Sigmoid colon (tissue), 4 donors: ENCODE measurements around the gene AADACL4.

Experiments
- CTCF ChIP-seq, 4 experiments: fragments of 450-650 bp in 3 of 4; fragments of 200-600 bp in 1 of 4; IDR thresholded peaks; one replicate each; pipeline ENCODE4 v1.5.1; 2016 to 2019; ENCODE audit warnings: antibody characterized with exemption in 4 of 4, mild to moderate bottlenecking in 3 of 4, moderate library complexity in 2 of 4
- EP300 ChIP-seq, 4 donors: sonication (generic); formaldehyde crosslinking; IDR thresholded peaks; one replicate each; pipeline ENCODE4 v1.6.1; 2017; ENCODE audit warnings: antibody characterized with exemption in 4 of 4
- POLR2A ChIP-seq, 2 donors: fragments of 450-650 bp; IDR thresholded peaks; one replicate each; pipeline ENCODE4 v1.6.1; 2016; ENCODE audit warnings: antibody characterized with exemption in 2 of 2, mild to moderate bottlenecking in 2 of 2, moderate library complexity in 2 of 2

DNA sequence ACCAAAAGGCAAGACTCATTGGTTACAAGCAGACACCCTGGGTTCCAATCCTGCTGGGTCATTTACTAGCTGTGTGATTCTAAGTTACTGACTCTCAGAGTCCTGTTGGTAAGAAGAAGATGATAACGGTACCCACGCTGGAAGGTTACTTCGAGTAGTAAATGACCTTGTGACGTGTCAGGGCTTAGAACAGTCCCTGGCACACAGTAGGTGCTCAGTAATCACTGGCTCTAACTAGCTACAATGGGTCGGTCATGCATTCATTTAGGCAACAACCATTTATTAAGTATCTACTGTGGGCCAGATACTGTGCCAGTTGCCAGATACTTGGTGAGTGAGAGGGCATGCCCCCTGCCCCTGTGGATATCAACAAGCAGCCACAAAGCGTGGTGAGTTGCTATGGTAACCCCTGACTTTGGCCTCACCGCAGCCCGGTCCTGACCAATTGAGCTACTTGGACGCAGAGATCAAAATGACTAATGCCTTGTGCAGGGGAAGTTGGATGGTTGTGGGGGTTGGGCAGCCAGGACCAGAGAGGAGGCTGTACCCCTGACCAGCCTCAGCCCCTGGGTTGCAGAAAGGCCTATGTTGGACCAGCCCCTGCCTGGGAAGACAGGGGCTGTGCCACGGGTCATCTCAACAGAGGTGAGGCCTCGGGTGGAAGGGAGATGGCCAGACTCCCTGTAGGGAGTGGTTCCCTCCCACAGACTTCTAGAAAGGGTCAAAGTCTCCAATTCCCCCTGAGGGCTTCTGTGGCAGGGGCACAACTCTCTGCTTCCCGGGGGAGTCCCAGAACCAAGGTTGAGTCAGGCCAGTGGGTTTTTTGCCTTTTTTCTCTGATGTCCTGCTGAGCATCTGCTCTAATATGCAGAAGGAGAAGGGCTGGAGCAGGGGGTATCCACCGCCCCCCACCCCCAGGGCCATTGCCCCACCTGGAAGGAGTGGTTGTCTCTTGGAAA, 41.9 kb upstream of the AADACL4 start:
- TF ChIP-seq CTCF (IDR thresholded peaks at IDR 0.05) (no peak), EP300 (IDR thresholded peaks at IDR 0.05) (no peak), POLR2A (IDR thresholded peaks at IDR 0.05) (no peak)
